K562 (cell line): ENCODE results near the gene SYTL2. TPM values are rescaled to one million over a fixed set of nuclear protein-coding genes. Genes with fewer than 3 reads are reported as not detected.

Experiments
- ESRRA ChIP-seq: fragments of 450-650 bp; IDR thresholded peaks from 2 replicates; pipeline ENCODE4 v1.6.1; 2014; ENCODE audit warnings: low read depth, mild to moderate bottlenecking, moderate library complexity, borderline replicate concordance
- FOXJ2 ChIP-seq: fragments of 200-800 bp; sonication (Bioruptor generic); IDR thresholded peaks from 2 replicates; pipeline ENCODE4 v1.6.1; 2016; ENCODE audit warnings: missing genetic modification characterization, missing compliant biosample characterization
- HCFC1 ChIP-seq: IDR thresholded peaks from 2 replicates; pipeline ENCODE4 v1.6.1; 2012; ENCODE audit warnings: low read depth, low read length, improper control_type of control experiment
- NFRKB ChIP-seq: fragments of 450-650 bp; IDR thresholded peaks from 2 replicates; pipeline ENCODE4 v1.6.1; 2016; ENCODE audit warnings: low read depth
- WHSC1 ChIP-seq: IDR thresholded peaks from one replicate; pipeline ENCODE4 v1.6.1; 2012; ENCODE audit warnings: low read length, control low read depth, inconsistent platforms
- ZC3H11A ChIP-seq: IDR thresholded peaks from 2 replicates; pipeline ENCODE4 v1.6.1; 2012; ENCODE audit warnings: low read depth, low read length, improper control_type of control experiment
- ZNF699 ChIP-seq: fragments of 250-450 bp; sonication (Bioruptor Pico); IDR thresholded peaks from 2 replicates; pipeline ENCODE4 v1.8.0; 2021; ENCODE audit warnings: mild to moderate bottlenecking, moderate library complexity; ENCODE audit not compliant: insufficient replicate concordance
- polyA plus RNA-seq, 8 experiments: library from polyadenylated mRNA; depleted of rRNA in 4 of 8; stranded (reverse) in 5 of 8; unstranded in 3 of 8; fragments of >200 nt; fragmentation: Nextera tagmentation in 2 of 8; fragmentation: Illumina TruSeq in 1 of 8; extraction: Ambion mirVana in 2 of 8; extraction: Trizol in 1 of 8; gene quantifications; 2 replicates each; pipeline versions ENCODE4 v1.2.1 to v1.2.3, GENCODE V29; 2011 to 2014; ENCODE audit warnings: inconsistent platforms in 1 of 8, missing spikeins in 1 of 8
- total RNA-seq, 7 experiments: library from RNA; depleted of rRNA in 6 of 7; stranded (reverse); fragments of >200 nt in 6 of 7; fragmentation: Illumina TruSeq in 2 of 7; extraction: Trizol in 2 of 7; gene quantifications; 2 replicates each; pipeline versions ENCODE4 v1.2.1 to v1.2.3, GENCODE V29; 2011 to 2021; ENCODE audit warnings: low replicate concordance in 1 of 7
- TF ChIP-seq, protein P1 (sequence below), 2 experiments: fragments of 450-650 bp; IDR thresholded peaks; 2 replicates each; pipeline ENCODE4 v1.6.1; 2018; ENCODE audit warnings: mild to moderate bottlenecking in 2 of 2, low read depth in 1 of 2; ENCODE audit not compliant: partially characterized antibody in 2 of 2
- TF ChIP-seq, protein P2 (sequence below): fragments of 450-650 bp; IDR thresholded peaks from 2 replicates; pipeline ENCODE4 v1.6.1; 2018; ENCODE audit not compliant: partially characterized antibody
- TF ChIP-seq, protein P3 (sequence below): fragments of 250-450 bp; sonication (Bioruptor Pico); IDR thresholded peaks from 2 replicates; pipeline ENCODE4 v1.8.0; 2022; ENCODE audit warnings: inconsistent platforms
- TF ChIP-seq, protein P4 (sequence below), 3 experiments: IDR thresholded peaks in 2 of 3; conservative IDR thresholded peaks in 1 of 3; 2 replicates each; pipeline ENCODE4 v1.5.1; 2011 to 2012; ENCODE audit warnings: low read length in 3 of 3, mild to moderate bottlenecking in 3 of 3, control low read depth in 2 of 3, improper control_type of control experiment in 1 of 3, inconsistent platforms in 1 of 3, low read depth in 1 of 3, mixed read lengths in 1 of 3, moderate library complexity in 1 of 3; ENCODE audit not compliant: insufficient read depth in 2 of 3
- TF ChIP-seq, protein P5 (sequence below): sonication (generic); formaldehyde crosslinking; IDR thresholded peaks from 2 replicates; pipeline ENCODE4 v1.8.0; 2023; ENCODE audit warnings: mild to moderate bottlenecking, missing genetic modification reagents

Gene SYTL2
- total and polyA plus RNA-seq, 9 of the 15 experiments (the other 6 are each of a cell fraction or from before 2014, with no cell fraction given), result 0.05 to 0.57 (median 0.35) TPM

DNA sequence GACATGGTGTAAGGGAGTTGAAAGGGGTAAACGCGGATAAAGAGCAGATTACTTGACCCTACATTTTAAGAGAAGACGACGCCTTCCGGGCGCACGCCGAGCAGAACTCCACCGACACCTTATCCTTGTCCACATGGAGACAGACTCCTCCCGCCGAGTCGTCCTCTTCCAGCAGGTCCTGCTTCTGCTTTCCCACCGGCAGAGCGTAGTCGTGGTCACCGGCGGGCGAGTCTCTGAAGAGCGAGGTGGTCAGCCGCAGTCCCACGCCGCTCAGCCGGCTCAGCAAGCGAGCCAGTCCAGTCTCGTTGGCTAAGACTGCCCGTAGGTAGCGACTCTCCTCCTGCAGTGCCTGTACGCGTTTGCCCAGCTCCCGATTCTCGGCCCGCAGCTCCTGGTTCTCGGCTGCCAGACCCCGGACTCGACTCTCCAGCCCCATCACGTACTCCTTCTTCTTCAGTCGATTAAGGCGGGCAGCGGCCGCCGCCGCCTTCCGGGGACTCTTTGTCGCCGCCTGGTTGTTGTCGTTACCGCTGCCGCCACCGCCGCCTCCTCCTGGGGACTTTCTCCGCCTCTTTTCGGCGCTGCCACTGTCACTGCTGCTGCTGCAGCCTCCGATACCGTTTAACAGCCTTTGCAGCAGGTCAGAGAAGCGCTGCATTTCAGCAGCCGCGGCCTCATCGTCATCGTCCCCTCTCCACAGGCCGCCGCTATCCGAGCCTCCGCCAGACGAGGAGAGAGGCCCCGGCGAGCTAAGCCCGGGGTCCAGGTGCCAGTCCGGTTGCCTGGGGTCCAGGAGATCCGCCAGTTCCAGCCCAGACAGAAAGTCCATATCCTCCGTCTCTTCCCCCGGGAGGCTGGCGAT is 147.0 kb downstream of the SYTL2 start (continued):
- TF ChIP-seq, protein P1, sequence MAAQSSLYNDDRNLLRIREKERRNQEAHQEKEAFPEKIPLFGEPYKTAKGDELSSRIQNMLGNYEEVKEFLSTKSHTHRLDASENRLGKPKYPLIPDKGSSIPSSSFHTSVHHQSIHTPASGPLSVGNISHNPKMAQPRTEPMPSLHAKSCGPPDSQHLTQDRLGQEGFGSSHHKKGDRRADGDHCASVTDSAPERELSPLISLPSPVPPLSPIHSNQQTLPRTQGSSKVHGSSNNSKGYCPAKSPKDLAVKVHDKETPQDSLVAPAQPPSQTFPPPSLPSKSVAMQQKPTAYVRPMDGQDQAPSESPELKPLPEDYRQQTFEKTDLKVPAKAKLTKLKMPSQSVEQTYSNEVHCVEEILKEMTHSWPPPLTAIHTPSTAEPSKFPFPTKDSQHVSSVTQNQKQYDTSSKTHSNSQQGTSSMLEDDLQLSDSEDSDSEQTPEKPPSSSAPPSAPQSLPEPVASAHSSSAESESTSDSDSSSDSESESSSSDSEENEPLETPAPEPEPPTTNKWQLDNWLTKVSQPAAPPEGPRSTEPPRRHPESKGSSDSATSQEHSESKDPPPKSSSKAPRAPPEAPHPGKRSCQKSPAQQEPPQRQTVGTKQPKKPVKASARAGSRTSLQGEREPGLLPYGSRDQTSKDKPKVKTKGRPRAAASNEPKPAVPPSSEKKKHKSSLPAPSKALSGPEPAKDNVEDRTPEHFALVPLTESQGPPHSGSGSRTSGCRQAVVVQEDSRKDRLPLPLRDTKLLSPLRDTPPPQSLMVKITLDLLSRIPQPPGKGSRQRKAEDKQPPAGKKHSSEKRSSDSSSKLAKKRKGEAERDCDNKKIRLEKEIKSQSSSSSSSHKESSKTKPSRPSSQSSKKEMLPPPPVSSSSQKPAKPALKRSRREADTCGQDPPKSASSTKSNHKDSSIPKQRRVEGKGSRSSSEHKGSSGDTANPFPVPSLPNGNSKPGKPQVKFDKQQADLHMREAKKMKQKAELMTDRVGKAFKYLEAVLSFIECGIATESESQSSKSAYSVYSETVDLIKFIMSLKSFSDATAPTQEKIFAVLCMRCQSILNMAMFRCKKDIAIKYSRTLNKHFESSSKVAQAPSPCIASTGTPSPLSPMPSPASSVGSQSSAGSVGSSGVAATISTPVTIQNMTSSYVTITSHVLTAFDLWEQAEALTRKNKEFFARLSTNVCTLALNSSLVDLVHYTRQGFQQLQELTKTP (IDR thresholded peaks at IDR 0.05; ENCODE audit: low read depth in 1 of 2, partially characterized antibody in 2 of 2), result no peak
- TF ChIP-seq ESRRA (no peak), ZC3H11A (no peak), WHSC1 (no peak), ZNF699 (no peak), NFRKB (no peak), HCFC1 (no peak), FOXJ2 (no peak)
- TF ChIP-seq, protein P2, sequence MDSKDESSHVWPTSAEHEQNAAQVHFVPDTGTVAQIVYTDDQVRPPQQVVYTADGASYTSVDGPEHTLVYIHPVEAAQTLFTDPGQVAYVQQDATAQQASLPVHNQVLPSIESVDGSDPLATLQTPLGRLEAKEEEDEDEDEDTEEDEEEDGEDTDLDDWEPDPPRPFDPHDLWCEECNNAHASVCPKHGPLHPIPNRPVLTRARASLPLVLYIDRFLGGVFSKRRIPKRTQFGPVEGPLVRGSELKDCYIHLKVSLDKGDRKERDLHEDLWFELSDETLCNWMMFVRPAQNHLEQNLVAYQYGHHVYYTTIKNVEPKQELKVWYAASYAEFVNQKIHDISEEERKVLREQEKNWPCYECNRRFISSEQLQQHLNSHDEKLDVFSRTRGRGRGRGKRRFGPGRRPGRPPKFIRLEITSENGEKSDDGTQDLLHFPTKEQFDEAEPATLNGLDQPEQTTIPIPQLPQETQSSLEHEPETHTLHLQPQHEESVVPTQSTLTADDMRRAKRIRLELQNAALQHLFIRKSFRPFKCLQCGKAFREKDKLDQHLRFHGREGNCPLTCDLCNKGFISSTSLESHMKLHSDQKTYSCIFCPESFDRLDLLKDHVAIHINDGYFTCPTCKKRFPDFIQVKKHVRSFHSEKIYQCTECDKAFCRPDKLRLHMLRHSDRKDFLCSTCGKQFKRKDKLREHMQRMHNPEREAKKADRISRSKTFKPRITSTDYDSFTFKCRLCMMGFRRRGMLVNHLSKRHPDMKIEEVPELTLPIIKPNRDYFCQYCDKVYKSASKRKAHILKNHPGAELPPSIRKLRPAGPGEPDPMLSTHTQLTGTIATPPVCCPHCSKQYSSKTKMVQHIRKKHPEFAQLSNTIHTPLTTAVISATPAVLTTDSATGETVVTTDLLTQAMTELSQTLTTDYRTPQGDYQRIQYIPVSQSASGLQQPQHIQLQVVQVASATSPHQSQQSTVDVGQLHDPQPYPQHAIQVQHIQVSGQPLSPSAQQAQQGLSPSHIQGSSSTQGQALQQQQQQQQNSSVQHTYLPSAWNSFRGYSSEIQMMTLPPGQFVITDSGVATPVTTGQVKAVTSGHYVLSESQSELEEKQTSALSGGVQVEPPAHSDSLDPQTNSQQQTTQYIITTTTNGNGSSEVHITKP, result no peak
- TF ChIP-seq, protein P3, sequence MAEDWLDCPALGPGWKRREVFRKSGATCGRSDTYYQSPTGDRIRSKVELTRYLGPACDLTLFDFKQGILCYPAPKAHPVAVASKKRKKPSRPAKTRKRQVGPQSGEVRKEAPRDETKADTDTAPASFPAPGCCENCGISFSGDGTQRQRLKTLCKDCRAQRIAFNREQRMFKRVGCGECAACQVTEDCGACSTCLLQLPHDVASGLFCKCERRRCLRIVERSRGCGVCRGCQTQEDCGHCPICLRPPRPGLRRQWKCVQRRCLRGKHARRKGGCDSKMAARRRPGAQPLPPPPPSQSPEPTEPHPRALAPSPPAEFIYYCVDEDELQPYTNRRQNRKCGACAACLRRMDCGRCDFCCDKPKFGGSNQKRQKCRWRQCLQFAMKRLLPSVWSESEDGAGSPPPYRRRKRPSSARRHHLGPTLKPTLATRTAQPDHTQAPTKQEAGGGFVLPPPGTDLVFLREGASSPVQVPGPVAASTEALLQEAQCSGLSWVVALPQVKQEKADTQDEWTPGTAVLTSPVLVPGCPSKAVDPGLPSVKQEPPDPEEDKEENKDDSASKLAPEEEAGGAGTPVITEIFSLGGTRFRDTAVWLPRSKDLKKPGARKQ (CRISPR knock-in tag), result no peak
- TF ChIP-seq, protein P4, sequence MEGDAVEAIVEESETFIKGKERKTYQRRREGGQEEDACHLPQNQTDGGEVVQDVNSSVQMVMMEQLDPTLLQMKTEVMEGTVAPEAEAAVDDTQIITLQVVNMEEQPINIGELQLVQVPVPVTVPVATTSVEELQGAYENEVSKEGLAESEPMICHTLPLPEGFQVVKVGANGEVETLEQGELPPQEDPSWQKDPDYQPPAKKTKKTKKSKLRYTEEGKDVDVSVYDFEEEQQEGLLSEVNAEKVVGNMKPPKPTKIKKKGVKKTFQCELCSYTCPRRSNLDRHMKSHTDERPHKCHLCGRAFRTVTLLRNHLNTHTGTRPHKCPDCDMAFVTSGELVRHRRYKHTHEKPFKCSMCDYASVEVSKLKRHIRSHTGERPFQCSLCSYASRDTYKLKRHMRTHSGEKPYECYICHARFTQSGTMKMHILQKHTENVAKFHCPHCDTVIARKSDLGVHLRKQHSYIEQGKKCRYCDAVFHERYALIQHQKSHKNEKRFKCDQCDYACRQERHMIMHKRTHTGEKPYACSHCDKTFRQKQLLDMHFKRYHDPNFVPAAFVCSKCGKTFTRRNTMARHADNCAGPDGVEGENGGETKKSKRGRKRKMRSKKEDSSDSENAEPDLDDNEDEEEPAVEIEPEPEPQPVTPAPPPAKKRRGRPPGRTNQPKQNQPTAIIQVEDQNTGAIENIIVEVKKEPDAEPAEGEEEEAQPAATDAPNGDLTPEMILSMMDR (IDR thresholded peaks at IDR 0.05 in 2 of 3, conservative IDR thresholded peaks at IDR 0.05 in 1 of 3; ENCODE audit: insufficient read depth in 2 of 3, low read depth in 1 of 3, low read length in 3 of 3), result peak; percentile 71 to 84 (median 79)
- TF ChIP-seq, protein P5, sequence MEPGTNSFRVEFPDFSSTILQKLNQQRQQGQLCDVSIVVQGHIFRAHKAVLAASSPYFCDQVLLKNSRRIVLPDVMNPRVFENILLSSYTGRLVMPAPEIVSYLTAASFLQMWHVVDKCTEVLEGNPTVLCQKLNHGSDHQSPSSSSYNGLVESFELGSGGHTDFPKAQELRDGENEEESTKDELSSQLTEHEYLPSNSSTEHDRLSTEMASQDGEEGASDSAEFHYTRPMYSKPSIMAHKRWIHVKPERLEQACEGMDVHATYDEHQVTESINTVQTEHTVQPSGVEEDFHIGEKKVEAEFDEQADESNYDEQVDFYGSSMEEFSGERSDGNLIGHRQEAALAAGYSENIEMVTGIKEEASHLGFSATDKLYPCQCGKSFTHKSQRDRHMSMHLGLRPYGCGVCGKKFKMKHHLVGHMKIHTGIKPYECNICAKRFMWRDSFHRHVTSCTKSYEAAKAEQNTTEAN, result no peak; the same call in 1 of the 2 replicates
